AG08396 (cell line): Measurements from ENCODE around the gene FMNL3.
"Not testable (repeated sequence)": the region's sequence is repeated elsewhere in the genome, so short reads cannot be mapped to it uniquely, and the experiment has no call there.

Source experiments
- DNase-seq: peaks from one replicate; pipeline ENCODE4 v3.0.0; 2012; ENCODE audit warnings: low spot score, mixed read lengths

FMNL3 gene

GRCh38 chr12:49707128-49707811, at the start of gene FMNL3:
TSS of gene FMNL3 (minus strand) at chr12:49707405. CDS start at chr12:49707180, 225 bp downstream.
- peak; percentile 99 for DNase-seq

GRCh38 chr12:49750996-49751393, 43.8 kb upstream of the FMNL3 start:
- DNase-seq, result no peak

GRCh38 chr12:49750027-49750995, 43.1 kb upstream of the FMNL3 start:
- no peak for DNase-seq

DNA sequence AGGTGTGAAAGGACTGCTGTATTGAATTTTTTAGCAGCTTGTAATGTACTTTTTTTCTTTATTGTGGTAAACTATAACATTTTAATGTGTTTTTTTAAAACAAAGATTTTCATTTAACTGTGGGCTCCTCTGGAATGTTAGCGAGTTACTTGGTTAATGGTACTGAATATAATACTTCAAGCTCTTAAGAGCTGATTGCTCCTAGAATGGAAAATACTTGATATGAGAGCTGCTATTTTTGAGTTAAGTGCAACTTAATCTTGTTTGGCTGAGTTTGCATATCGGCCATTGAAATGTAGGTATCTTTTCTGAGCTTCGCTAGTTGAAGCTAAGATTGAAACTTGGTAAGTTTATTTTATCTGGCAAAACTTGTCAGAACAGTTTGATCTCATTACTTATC, 41.6 kb upstream of the FMNL3 start:
- DNase-seq, result no peak

DNA sequence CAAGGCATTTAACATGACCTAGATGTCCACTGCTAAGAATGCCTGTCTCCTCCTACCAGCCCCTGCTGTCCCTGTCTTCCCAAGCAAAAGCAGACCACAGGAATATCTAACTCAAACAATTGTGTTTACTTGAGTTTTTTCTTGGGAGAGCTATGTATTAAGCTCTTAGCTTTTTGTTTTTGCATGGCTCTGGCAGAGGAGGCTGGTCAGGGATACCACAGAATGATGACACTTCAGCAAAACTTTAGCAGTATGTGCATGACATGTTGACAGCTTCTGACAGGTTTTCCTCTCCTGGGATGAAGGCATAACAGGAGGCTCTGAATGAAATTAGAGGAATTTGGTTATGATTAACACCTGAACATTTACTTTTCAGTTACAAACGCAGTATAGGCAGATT, 41.1 kb upstream of the FMNL3 start:
- DNase-seq, result peak; percentile 13

- no peak for DNase-seq
Measured at GRCh38 chr12:49744363-49744885, 37.2 kb upstream of the FMNL3 start.

GRCh38 chr12:49741882-49742620, 34.8 kb upstream of the FMNL3 start:
- DNase-seq, result peak; percentile 83

GRCh38 chr12:49740930-49741881, 34.0 kb upstream of the FMNL3 start, which contains the start of gene TMBIM6:
TSS of gene TMBIM6 (plus strand) at chr12:49741557. CDS start at chr12:49752494, 10,937 bp downstream.
- DNase-seq, result peak; percentile 95

GRCh38 chr12:49740277-49740676, 33.1 kb upstream of the FMNL3 start:
- not testable (repeated sequence) for DNase-seq

DNA sequence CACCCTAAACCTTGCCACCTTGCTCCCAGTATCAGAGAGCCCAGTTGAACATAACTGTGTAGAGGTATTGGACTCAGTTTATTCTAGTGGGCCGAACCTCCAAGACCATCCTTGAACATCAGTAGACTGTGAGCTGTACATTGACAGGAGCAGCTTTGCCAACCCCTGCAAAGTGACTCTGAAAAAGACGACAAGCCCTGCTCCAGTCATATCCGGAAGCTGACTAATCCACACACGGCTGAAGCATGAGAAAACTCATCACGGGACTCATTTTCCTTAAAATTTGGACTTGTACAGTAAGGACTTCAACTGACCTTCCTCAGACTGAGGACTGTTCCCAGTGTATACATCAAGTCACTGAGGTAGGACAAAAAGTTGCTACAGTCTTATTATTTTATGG, 31.5 kb upstream of the FMNL3 start:
- DNase-seq, result not testable (repeated sequence)

- not testable (repeated sequence) for DNase-seq
Measured at GRCh38 chr12:49734900-49735299, 27.7 kb upstream of the FMNL3 start.

- no peak for DNase-seq
Measured at GRCh38 chr12:49733219-49734017, 26.2 kb upstream of the FMNL3 start.

DNA sequence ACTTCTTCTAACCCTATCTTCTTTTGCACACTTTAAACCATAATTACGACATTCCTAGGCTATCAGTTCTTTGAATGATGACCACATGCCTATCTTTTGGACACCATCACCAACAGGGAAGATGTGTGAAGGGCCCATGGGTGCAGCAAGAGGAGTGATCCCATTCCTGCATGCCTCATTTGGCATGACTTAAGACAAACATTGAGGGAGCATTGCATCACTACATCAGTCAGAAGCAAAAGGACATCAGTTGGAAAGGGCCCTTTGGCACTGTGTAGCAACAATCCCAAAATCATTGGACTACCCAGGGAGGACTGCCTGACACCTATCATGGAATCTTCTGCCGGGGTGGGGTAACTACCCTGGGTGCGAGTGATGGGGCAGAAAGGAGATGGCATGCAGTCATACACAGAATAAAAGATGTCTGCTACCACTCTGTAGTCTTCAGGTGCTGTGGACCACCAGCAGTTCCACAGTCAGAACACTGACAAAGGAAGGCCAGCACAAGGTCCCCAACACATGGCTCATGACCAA, 23.4 kb upstream of the FMNL3 start:
- peak; percentile 8 for DNase-seq

- no peak for DNase-seq
Measured at GRCh38 chr12:49730050-49730449, 22.8 kb upstream of the FMNL3 start.

DNA sequence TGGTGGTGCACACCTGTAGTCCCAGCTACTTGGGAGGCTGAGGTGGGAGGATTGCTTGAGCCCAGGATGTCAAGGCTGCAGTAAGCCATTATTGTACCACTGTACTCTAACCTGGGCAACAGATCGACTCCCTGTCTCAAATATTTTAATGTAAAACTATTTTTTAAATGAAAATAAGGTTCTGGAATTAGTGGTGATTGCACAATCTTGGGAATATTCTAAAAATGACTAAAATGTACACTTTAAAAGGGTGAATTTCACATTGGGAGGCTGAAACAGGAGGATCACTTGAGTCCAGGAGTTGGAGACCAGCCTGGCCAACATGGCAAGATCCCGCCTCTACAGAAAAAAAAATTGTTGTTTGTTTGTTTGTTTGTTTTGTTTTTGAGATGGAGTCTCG, 21.2 kb upstream of the FMNL3 start:
- DNase-seq, result no peak

DNA sequence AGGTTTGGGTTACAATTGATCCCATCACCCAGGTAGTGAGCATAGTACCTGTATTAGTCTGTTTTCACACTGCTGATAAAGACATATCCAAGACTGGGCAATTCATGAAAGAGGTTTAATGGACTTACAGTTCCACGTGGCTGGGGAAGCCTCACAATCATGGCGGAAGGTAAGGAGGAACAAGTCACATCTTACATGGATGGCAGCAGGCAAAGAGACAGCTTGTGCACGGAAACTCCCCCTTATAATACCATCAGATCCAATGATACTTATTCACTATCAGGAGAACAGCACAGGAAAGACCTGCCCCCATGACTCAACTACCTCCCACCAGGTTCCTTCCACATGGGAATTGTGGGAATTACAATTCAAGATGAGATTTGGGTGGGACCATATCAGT, 14.2 kb upstream of the FMNL3 start:
- DNase-seq, result not testable (repeated sequence)

GRCh38 chr12:49720214-49720613, 13.0 kb upstream of the FMNL3 start:
- DNase-seq, result no peak

DNA sequence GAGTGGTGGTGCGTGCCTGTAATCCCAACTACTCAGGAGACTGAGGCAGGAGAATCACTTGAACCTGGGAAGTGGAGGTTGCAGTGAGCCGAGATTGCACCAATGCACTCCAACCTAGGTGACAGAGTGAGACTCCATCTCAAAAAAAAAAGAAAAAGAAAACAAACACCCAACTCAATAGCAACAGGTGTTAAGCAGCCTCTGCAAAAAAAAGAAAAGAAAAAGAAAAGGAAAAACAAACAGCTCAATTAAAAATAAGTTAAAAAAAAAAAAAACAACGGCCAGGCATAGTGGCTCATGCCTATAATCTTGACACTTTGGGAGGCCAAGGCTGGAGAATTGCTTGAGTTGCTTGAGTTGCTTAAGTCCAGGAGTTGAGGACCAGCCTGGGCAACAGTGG, 10.6 kb upstream of the FMNL3 start:
- not testable (repeated sequence) for DNase-seq

GRCh38 chr12:49716553-49716952, 9.3 kb upstream of the FMNL3 start:
- DNase-seq, result no peak

- DNase-seq, result not testable (repeated sequence)
Measured at GRCh38 chr12:49713952-49714351, 6.7 kb upstream of the FMNL3 start.
